Measurements from ENCODE around the gene SASH1. TPM values are rescaled to one million over a fixed set of nuclear protein-coding genes. Genes with fewer than 3 reads are reported as not detected.

SASH1 gene
- total and polyA plus RNA-seq, 2 of the 8 experiments (the other 6 are each of a cell fraction or from before 2014, with no cell fraction given): 6.0 to 20.2 TPM

GRCh38 chr6:148530976-148531375, 188.3 kb downstream of the SASH1 start:
- Histone ChIP-seq H3K27ac (ENCODE audit: low read depth, low read length) (no peak overlapping the region), H3K4me2 (ENCODE audit: insufficient read depth in 1 of 2, low read depth in 2 of 2, low read length in 2 of 2) (no peak overlapping the region)
- no peak for FAIRE-seq

More at GRCh38 chr6:148530976-148531375, 188.3 kb downstream of the SASH1 start:
- Histone ChIP-seq H3K23me2 (ENCODE audit: low read depth, low read length) (no peaks in the 10 kb centered on the region), H3K18ac (ENCODE audit: extremely low read depth, low read length) (no peak overlapping the region; the same call in 1 of the 2 replicates), H3K9ac (replicated peaks in 1 of 4; ENCODE audit: extremely low read depth in 1 of 4, low read depth in 3 of 4, low read length in 3 of 4) (peak overlapping the region in 1 of 4 experiments; percentile 41; a peak in 2 of 7 replicates), H3K27me3 (replicated peaks in 1 of 4; ENCODE audit: control insufficient read depth in 3 of 4, extremely low read depth in 1 of 4, insufficient read depth in 3 of 4, low read length in 3 of 4) (no peaks in the 10 kb centered on the region), H3K56ac (replicated peaks; ENCODE audit: insufficient read length, low read depth, low read length) (no peak overlapping the region), H3K4me1 (replicated peaks in 1 of 4; ENCODE audit: control insufficient read depth in 3 of 4, insufficient read depth in 4 of 4, low read length in 3 of 4) (peaks cover 0 to 9% (median 5%) of the 10 kb centered on the region in 4 experiments; a peak in 6 of 7 replicates), H2BK15ac (ENCODE audit: low read length) (no peak overlapping the region), H2AK5ac (ENCODE audit: low read depth, low read length) (no peak overlapping the region), H3K79me2 (ENCODE audit: control insufficient read depth in 1 of 2, insufficient read depth in 2 of 2, low read length in 2 of 2) (no peaks in the 10 kb centered on the region), H4K8ac (ENCODE audit: extremely low read depth, insufficient read depth, low read length) (no peak overlapping the region), H2BK12ac (ENCODE audit: low read depth, low read length) (no peak overlapping the region), H3K79me1 (ENCODE audit: low read depth, low read length) (no peaks in the 10 kb centered on the region), H4K91ac (replicated peaks; ENCODE audit: insufficient read length, low read length) (no peak overlapping the region), H3K36me3 (ENCODE audit: control insufficient read depth in 2 of 4, insufficient read depth in 4 of 4, low read length in 3 of 4) (peaks cover 21 to 47% (median 40%) of the 10 kb centered on the region in 4 experiments), H2BK5ac (ENCODE audit: low read depth, low read length) (no peak overlapping the region), H3K4ac (replicated peaks; ENCODE audit: insufficient read length, low read depth, low read length) (no peak overlapping the region), H2AFZ (ENCODE audit: low read length) (no peak overlapping the region), H2BK20ac (ENCODE audit: low read length) (no peak overlapping the region), H3K9me3 (ENCODE audit: insufficient read depth in 2 of 2, low read depth in 1 of 2, low read length in 1 of 2) (peaks cover 0 to 2% of the 10 kb centered on the region in 2 experiments; a peak in 1 of 4 replicates), H2BK120ac (replicated peaks; ENCODE audit: low read depth, low read length) (no peak overlapping the region), H4K5ac (ENCODE audit: insufficient read length, low read depth, low read length) (no peak overlapping the region), H3K4me3 (ENCODE audit: extremely low read depth in 1 of 4, insufficient read depth in 2 of 4, low read depth in 3 of 4, low read length in 4 of 4) (peak overlapping the region in 1 of 4 experiments; percentile 20; a peak in 1 of 8 replicates), H3K14ac (ENCODE audit: insufficient read length) (no peak overlapping the region), H3K23ac (ENCODE audit: insufficient read length) (no peak overlapping the region), H4K20me1 (replicated peaks in 1 of 2; ENCODE audit: control insufficient read depth in 1 of 2, insufficient read depth in 2 of 2, low read length in 2 of 2) (no peaks in the 10 kb centered on the region)
- DNase-seq (ENCODE audit: low read depth in 1 of 2, low spot score in 2 of 2): no peak
- TF ChIP-seq RNF2 (IDR thresholded peaks at IDR 0.05; ENCODE audit: borderline replicate concordance, low read depth, low read length, missing control alignments, poor library complexity, severe bottlenecking): no peak
- no peak for TF ChIP-seq JUND (IDR thresholded peaks at IDR 0.05; ENCODE audit: low read length)
- TF ChIP-seq YY1 (IDR thresholded peaks at IDR 0.05; ENCODE audit: low read depth, low read length): no peak
- no peak for TF ChIP-seq ATF2 (IDR thresholded peaks at IDR 0.05; ENCODE audit: low read length)
- TF ChIP-seq MAX (IDR thresholded peaks at IDR 0.05): no peak
- no peak for TF ChIP-seq CREB1 (IDR thresholded peaks at IDR 0.05)
- no peak for TF ChIP-seq TBP (IDR thresholded peaks at IDR 0.05; ENCODE audit: low read depth, low read length)
- no peak for TF ChIP-seq TAF7 (optimal IDR thresholded peaks at IDR 0.05; ENCODE audit: borderline replicate concordance, low read depth, low read length)
- no peak for TF ChIP-seq EZH2 (IDR thresholded peaks at IDR 0.05; ENCODE audit: low read depth, low read length, severe bottlenecking)
- no peak for TF ChIP-seq SP4 (IDR thresholded peaks at IDR 0.05; ENCODE audit: low read length)
- TF ChIP-seq HDAC6 (IDR thresholded peaks at IDR 0.05; ENCODE audit: low read depth, low read length): no peak
- no peak for TF ChIP-seq BCL11A (IDR thresholded peaks at IDR 0.05; ENCODE audit: low read depth in 2 of 2, low read length in 2 of 2)
- ChIA-PET CTCF (ENCODE audit: partially characterized antibody) (interaction anchor here (0.5 to 2.2 kb wide), 5 partner anchors 20 to 566 kb away, joined by 3 to 9 read pairs (median 4); no protein-coding TSS in a partner anchor), POLR2A (ENCODE audit: partially characterized antibody) (interaction anchor here (0.7 kb wide), 1 partner anchor 37 kb away, joined by 3 read pairs; no protein-coding TSS in a partner anchor)
- 82 to 100% methylated on average over 2 to 4 of the region's 4 CpGs for WGBS, 2 experiments (ENCODE audit: extremely low coverage in 1 of 2, insufficient coverage in 1 of 2, insufficient read length in 1 of 2, insufficient replicate concordance in 2 of 2, low coverage in 1 of 2, low lambda C conversion rate in 2 of 2, missing lambda C conversion rate in 1 of 2)

All from H1 (cell line).